GM19193 (cell line): ENCODE data around the gene TPM2.

Experiments used
- POLR2A ChIP-seq: IDR thresholded peaks from 4 replicates; pipeline ENCODE4 v1.6.1; 2011; ENCODE audit not compliant: insufficient read depth, insufficient read length; ENCODE audit errors: extremely low read depth

Gene TPM2

GRCh38 chr9:35662437-35662836, 27.3 kb downstream of the TPM2 start:
- peak; percentile 11 for TF ChIP-seq POLR2A

- no peak for TF ChIP-seq POLR2A
Measured at GRCh38 chr9:35661756-35662350, 27.9 kb downstream of the TPM2 start.

GRCh38 chr9:35660966-35661415, 28.7 kb downstream of the TPM2 start:
- no peak for TF ChIP-seq POLR2A

GRCh38 chr9:35659340-35659739, 30.4 kb downstream of the TPM2 start:
- TF ChIP-seq POLR2A = no peak

GRCh38 chr9:35658968-35659220, 30.8 kb downstream of the TPM2 start:
- TF ChIP-seq POLR2A = no peak

GRCh38 chr9:35658137-35658967, 31.4 kb downstream of the TPM2 start, which contains the start of gene CCDC107:
Gene CCDC107 (plus strand): TSS chr9:35658292. CDS start chr9:35658380, 88 bp downstream.
- peak; percentile 88 for TF ChIP-seq POLR2A

- no peak for TF ChIP-seq POLR2A
Measured at GRCh38 chr9:35657546-35658136, 32.1 kb downstream of the TPM2 start, which contains the start of gene RMRP. Gene RMRP (minus strand): TSS chr9:35658019.

GRCh38 chr9:35656831-35657545, 32.7 kb downstream of the TPM2 start:
- no peak for TF ChIP-seq POLR2A

GRCh38 chr9:35656348-35656747, 33.4 kb downstream of the TPM2 start:
- TF ChIP-seq POLR2A = no peak

- no peak for TF ChIP-seq POLR2A
Measured at GRCh38 chr9:35653611-35654010, 36.1 kb downstream of the TPM2 start.

GRCh38 chr9:35652829-35653209, 36.9 kb downstream of the TPM2 start:
- TF ChIP-seq POLR2A = no peak

GRCh38 chr9:35651956-35652828, 37.5 kb downstream of the TPM2 start:
- TF ChIP-seq POLR2A = no peak

GRCh38 chr9:35650341-35651158, 39.2 kb downstream of the TPM2 start, which contains the start of gene SIT1:
Gene SIT1 (minus strand): TSS chr9:35650931. CDS start chr9:35650853, 78 bp downstream.
- TF ChIP-seq POLR2A = peak; percentile 58
